ENCODE data around the gene RPS6KA5. TPM values are rescaled to one million over a fixed set of nuclear protein-coding genes. Genes with fewer than 3 reads are reported as not detected.

RPS6KA5 gene
- total RNA-seq, 1 donor from 2014 or later: 11.3 TPM

DNA sequence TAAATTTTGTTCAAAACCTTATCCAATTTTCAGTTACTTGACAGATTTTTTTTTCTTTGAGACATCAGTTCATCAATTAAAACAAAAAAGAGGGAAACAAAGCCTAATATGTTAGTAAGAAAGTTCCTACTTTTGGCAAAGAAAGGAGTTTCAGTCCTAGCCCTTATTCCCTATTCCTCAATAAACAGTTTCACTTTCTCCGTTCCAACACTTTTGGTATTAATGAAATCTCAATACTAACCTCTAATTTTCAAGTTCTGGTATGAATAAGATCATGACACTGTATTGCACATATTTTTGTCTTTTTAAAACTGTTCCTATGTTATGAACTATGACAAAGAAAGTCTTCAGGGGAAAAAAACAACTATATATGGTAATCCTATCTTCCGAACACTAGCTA, 48.4 kb downstream of the RPS6KA5 start:
- Histone ChIP-seq H3K27ac (no peak overlapping the region), H3K36me3 (no peaks in the 10 kb centered on the region), H3K4me1 (peaks cover 26% of the 10 kb centered on the region), H3K9me3 (no peaks in the 10 kb centered on the region), H3K27me3 (ENCODE audit: low read depth) (no peaks in the 10 kb centered on the region), H3K4me3 (no peak overlapping the region)
- ATAC-seq (no peak), DNase-seq (no peak)
- TF ChIP-seq, protein P1, sequence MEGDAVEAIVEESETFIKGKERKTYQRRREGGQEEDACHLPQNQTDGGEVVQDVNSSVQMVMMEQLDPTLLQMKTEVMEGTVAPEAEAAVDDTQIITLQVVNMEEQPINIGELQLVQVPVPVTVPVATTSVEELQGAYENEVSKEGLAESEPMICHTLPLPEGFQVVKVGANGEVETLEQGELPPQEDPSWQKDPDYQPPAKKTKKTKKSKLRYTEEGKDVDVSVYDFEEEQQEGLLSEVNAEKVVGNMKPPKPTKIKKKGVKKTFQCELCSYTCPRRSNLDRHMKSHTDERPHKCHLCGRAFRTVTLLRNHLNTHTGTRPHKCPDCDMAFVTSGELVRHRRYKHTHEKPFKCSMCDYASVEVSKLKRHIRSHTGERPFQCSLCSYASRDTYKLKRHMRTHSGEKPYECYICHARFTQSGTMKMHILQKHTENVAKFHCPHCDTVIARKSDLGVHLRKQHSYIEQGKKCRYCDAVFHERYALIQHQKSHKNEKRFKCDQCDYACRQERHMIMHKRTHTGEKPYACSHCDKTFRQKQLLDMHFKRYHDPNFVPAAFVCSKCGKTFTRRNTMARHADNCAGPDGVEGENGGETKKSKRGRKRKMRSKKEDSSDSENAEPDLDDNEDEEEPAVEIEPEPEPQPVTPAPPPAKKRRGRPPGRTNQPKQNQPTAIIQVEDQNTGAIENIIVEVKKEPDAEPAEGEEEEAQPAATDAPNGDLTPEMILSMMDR (IDR thresholded peaks at IDR 0.05): no peak
- intact Hi-C loops (cut with DNase I): no loop called here

DNA sequence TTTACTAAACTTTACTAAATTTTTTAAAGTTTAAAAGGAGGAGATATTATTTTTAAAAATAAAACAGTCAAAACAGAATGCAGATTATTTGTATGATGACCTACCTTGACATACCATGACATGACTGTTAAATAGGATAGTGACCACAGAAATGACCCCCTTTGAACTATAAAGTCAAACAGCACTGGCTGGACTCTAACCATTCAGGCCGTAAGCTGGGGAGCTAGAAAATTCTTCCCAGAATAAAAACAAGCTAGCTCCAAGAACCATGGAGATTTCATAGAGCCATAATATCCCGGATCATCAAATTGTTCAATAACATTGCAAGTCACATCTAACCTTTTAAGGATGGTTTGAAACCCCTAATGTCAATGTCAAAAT, 50.3 kb downstream of the RPS6KA5 start:
- intact Hi-C loops (cut with DNase I): no loop called here
- peaks cover 26% of the 10 kb centered on the region for H3K4me1 ChIP-seq
- DNase-seq (no peak), ATAC-seq (no peak)
- H3K4me3 ChIP-seq: no peak overlapping the region
- H3K27me3 ChIP-seq (ENCODE audit: low read depth): no peaks in the 10 kb centered on the region
- H3K9me3 ChIP-seq: no peaks in the 10 kb centered on the region
- H3K27ac ChIP-seq: peak overlapping the region; percentile 72
- no peaks in the 10 kb centered on the region for H3K36me3 ChIP-seq
- TF ChIP-seq, protein P1 (IDR thresholded peaks at IDR 0.05): no peak

DNA sequence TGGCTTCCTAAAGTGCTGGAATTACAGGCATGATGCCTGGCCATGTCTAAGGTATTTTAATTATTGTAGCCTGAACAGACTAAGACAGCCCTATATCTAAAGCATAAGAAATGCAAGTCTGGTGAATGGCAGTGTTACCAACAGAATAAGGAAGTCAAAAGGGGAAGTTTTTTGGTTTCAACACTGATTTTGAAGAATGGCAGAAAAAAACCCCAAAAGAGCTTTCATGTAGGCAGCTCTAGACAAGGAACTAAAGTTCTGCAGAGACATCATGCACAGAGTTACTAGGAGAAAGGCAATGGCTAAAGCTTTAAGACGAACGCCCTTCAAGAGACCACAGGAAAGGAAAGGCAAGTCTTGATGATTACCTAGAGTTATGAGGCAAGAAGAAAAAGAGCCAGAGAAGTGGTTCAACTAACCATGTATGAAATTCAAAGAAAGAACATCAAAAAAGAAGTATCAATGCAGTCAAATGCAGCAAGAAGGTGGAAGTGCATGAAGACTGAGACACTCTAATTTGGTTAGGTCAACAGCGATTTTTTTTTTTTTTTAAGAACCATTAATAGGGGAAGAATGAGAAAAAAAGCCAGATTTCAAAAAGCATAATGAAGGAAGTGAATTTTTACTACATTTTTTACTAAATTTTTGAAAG, 50.8 kb downstream of the RPS6KA5 start:
- TF ChIP-seq, protein P1 (IDR thresholded peaks at IDR 0.05): no peak
- Histone ChIP-seq H3K36me3 (no peaks in the 10 kb centered on the region), H3K27ac (peak overlapping the region; percentile 72), H3K4me3 (no peak overlapping the region), H3K9me3 (no peaks in the 10 kb centered on the region), H3K27me3 (ENCODE audit: low read depth) (no peaks in the 10 kb centered on the region), H3K4me1 (peaks cover 26% of the 10 kb centered on the region)
- intact Hi-C loops (cut with DNase I): no loop called here
- DNase-seq (no peak), ATAC-seq (peak; percentile 71 to 85)

DNA sequence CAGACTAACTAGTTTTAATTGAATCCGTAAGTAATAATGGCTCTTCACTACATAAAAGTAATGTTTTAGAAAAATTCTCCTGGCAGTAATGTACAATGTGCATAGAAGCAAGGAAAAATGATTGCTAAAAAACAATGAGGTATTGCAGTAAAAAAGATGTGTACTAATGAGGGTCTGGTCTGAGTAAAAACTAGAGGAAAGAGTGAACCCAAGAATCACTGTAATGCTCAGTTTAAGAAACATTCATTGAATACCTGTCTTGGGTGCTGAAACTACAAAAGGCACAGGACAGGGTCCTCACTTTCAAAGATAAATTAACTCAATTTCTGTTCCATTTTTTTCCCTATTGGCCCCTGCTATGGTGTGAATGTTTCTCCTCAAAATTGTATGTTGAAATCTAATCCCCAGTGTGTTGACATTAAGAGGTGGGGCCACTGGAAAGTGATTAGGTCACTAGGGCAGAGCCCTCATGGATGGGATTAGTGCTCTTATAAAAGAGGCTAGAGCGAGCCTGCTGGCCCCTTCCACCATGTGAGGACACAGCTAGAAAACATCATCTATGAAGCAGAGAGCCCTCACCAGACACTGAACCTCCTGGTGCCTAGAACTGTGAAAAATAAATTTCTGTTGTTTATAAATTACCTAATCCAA, 51.6 kb downstream of the RPS6KA5 start:
- Histone ChIP-seq H3K4me1 (peaks cover 26% of the 10 kb centered on the region), H3K9me3 (no peaks in the 10 kb centered on the region), H3K36me3 (no peaks in the 10 kb centered on the region), H3K27me3 (ENCODE audit: low read depth) (no peaks in the 10 kb centered on the region), H3K4me3 (no peak overlapping the region), H3K27ac (peak overlapping the region; percentile 72)
- DNase-seq: no peak
- TF ChIP-seq, protein P1 (IDR thresholded peaks at IDR 0.05): no peak
- intact Hi-C loops (cut with DNase I): no loop called here
- ATAC-seq: peak; percentile 86 to 88

DNA sequence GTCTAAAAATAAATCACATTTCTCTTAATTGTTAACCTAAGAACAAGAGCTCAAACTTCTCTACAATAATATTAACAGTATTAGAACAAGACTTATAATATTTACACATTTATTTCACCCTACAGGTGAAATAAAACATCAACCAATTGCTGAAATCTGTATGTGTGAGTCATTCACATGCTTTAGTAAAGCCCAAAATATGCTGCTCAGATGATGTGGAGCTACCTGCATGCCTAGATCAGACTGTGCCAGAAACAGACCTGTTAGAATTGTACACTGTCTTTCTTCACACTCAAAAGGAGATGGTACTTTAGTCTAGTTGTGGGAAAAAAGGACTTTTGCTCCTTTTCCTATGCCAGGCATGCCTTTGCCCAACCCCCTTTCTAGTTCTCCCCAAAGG, 54.7 kb downstream of the RPS6KA5 start:
- Histone ChIP-seq H3K27ac (no peak overlapping the region), H3K27me3 (ENCODE audit: low read depth) (no peaks in the 10 kb centered on the region), H3K4me3 (no peak overlapping the region), H3K36me3 (no peaks in the 10 kb centered on the region), H3K4me1 (peaks cover 19% of the 10 kb centered on the region), H3K9me3 (no peaks in the 10 kb centered on the region)
- ATAC-seq (peak in 1 of 2 donors; percentile 59), DNase-seq (no peak)
- TF ChIP-seq, protein P1 (IDR thresholded peaks at IDR 0.05): no peak
- intact Hi-C loops (cut with DNase I): no loop called here
